Neuron (in vitro differentiated cells): ENCODE data around the gene ARGLU1.

Source experiments
- H2AFZ ChIP-seq: one replicate; pipeline ENCODE4 v1.6.1; 2013; ENCODE audit warnings: low read depth, mild to moderate bottlenecking, inconsistent platforms, low read length, moderate library complexity
- H3K27me3 ChIP-seq: one replicate; pipeline ENCODE4 v1.6.1; 2013; ENCODE audit warnings: low read length; ENCODE audit not compliant: insufficient read depth
- H3K36me3 ChIP-seq: one replicate; pipeline ENCODE4 v1.6.1; 2013; ENCODE audit warnings: low read length; ENCODE audit not compliant: insufficient read depth
- H3K4me1 ChIP-seq: one replicate; pipeline ENCODE4 v1.6.1; 2013; ENCODE audit warnings: low read length; ENCODE audit not compliant: insufficient read depth
- H3K4me3 ChIP-seq: 2 replicates; pipeline ENCODE4 v1.5.1; 2013; ENCODE audit warnings: mild to moderate bottlenecking, low read length, moderate library complexity
- H3K9me3 ChIP-seq: one replicate; pipeline ENCODE4 v1.6.1; 2013; ENCODE audit warnings: low read length

Gene ARGLU1

GRCh38 chr13:106522112-106522705, 45.7 kb downstream of the ARGLU1 start:
- H3K27me3 ChIP-seq: no peaks in the 10 kb centered on the region
- H3K36me3 ChIP-seq: peaks cover 52% of the 10 kb centered on the region
- no peak overlapping the region for H2AFZ ChIP-seq
- no peaks in the 10 kb centered on the region for H3K9me3 ChIP-seq
- no peak overlapping the region for H3K4me3 ChIP-seq
- peaks cover 65% of the 10 kb centered on the region for H3K4me1 ChIP-seq

GRCh38 chr13:106521095-106521799, 46.7 kb downstream of the ARGLU1 start:
- Histone ChIP-seq H3K4me3 (no peak overlapping the region), H3K4me1 (peaks cover 58% of the 10 kb centered on the region), H3K27me3 (no peaks in the 10 kb centered on the region), H3K36me3 (peaks cover 55% of the 10 kb centered on the region), H3K9me3 (no peaks in the 10 kb centered on the region), H2AFZ (no peak overlapping the region)

GRCh38 chr13:106520251-106521054, 47.5 kb downstream of the ARGLU1 start:
- Histone ChIP-seq H3K27me3 (no peaks in the 10 kb centered on the region), H3K4me3 (no peak overlapping the region), H2AFZ (no peak overlapping the region), H3K4me1 (peaks cover 51% of the 10 kb centered on the region), H3K9me3 (no peaks in the 10 kb centered on the region), H3K36me3 (peaks cover 49% of the 10 kb centered on the region)

- peaks cover 58% of the 10 kb centered on the region for H3K4me1 ChIP-seq
- peaks cover 39% of the 10 kb centered on the region for H3K36me3 ChIP-seq
- H3K27me3 ChIP-seq: no peaks in the 10 kb centered on the region
- H3K4me3 ChIP-seq: no peak overlapping the region
- H3K9me3 ChIP-seq: no peaks in the 10 kb centered on the region
- no peak overlapping the region for H2AFZ ChIP-seq
Observed at GRCh38 chr13:106518512-106518911, 49.4 kb downstream of the ARGLU1 start.

GRCh38 chr13:106517109-106517847, 50.7 kb downstream of the ARGLU1 start:
- H2AFZ ChIP-seq: no peak overlapping the region
- H3K9me3 ChIP-seq: no peaks in the 10 kb centered on the region
- no peak overlapping the region for H3K4me3 ChIP-seq
- H3K27me3 ChIP-seq: no peaks in the 10 kb centered on the region
- H3K36me3 ChIP-seq: peaks cover 43% of the 10 kb centered on the region
- H3K4me1 ChIP-seq: peaks cover 48% of the 10 kb centered on the region

- Histone ChIP-seq H3K27me3 (no peaks in the 10 kb centered on the region), H3K9me3 (no peaks in the 10 kb centered on the region), H3K4me1 (peaks cover 34% of the 10 kb centered on the region), H3K36me3 (peaks cover 46% of the 10 kb centered on the region), H3K4me3 (no peak overlapping the region), H2AFZ (no peak overlapping the region)
Observed at GRCh38 chr13:106515635-106516254, 52.2 kb downstream of the ARGLU1 start.

- H3K4me1 ChIP-seq: peaks cover 28% of the 10 kb centered on the region
- peaks cover 3% of the 10 kb centered on the region for H3K9me3 ChIP-seq
- H3K36me3 ChIP-seq: peaks cover 47% of the 10 kb centered on the region
Observed at GRCh38 chr13:106514928-106515634, 52.9 kb downstream of the ARGLU1 start.

GRCh38 chr13:106513025-106513983, 54.6 kb downstream of the ARGLU1 start:
- no peak overlapping the region for H3K4me3 ChIP-seq
- peaks cover 53% of the 10 kb centered on the region for H3K36me3 ChIP-seq
- no peaks in the 10 kb centered on the region for H3K27me3 ChIP-seq
- no peak overlapping the region for H2AFZ ChIP-seq
- H3K4me1 ChIP-seq: peaks cover 22% of the 10 kb centered on the region
- peaks cover 3% of the 10 kb centered on the region for H3K9me3 ChIP-seq

More at GRCh38 chr13:106514928-106515634, 52.9 kb downstream of the ARGLU1 start:
- H3K4me3 ChIP-seq: no peak overlapping the region
- H2AFZ ChIP-seq: no peak overlapping the region
- no peaks in the 10 kb centered on the region for H3K27me3 ChIP-seq

GRCh38 chr13:106507560-106508274, 60.2 kb downstream of the ARGLU1 start:
- H3K27me3 ChIP-seq: no peaks in the 10 kb centered on the region
- H3K4me3 ChIP-seq: no peak overlapping the region
- peaks cover 6% of the 10 kb centered on the region for H3K4me1 ChIP-seq
- peaks cover 96% of the 10 kb centered on the region for H3K36me3 ChIP-seq
- H2AFZ ChIP-seq: no peak overlapping the region
- peaks cover 3% of the 10 kb centered on the region for H3K9me3 ChIP-seq

- Histone ChIP-seq H3K9me3 (peaks cover 3% of the 10 kb centered on the region), H3K4me3 (no peak overlapping the region), H3K36me3 (peaks cover 95% of the 10 kb centered on the region), H3K27me3 (no peaks in the 10 kb centered on the region), H2AFZ (no peak overlapping the region), H3K4me1 (peaks cover 6% of the 10 kb centered on the region)
Observed at GRCh38 chr13:106506286-106506685, 61.7 kb downstream of the ARGLU1 start.

GRCh38 chr13:106505732-106506131, 62.2 kb downstream of the ARGLU1 start:
- H3K4me3 ChIP-seq: no peak overlapping the region
- H2AFZ ChIP-seq: no peak overlapping the region
- H3K9me3 ChIP-seq: peaks cover 3% of the 10 kb centered on the region
- peaks cover 7% of the 10 kb centered on the region for H3K4me1 ChIP-seq
- H3K36me3 ChIP-seq: peaks cover 95% of the 10 kb centered on the region
- H3K27me3 ChIP-seq: no peaks in the 10 kb centered on the region
